ENCODE results near the gene COQ5. TPM values are rescaled to one million over a fixed set of nuclear protein-coding genes. Genes with fewer than 3 reads are reported as not detected.

The COQ5 gene
- polyA plus RNA-seq, 1 donor (not counting 4 experiments of a cell fraction or from before 2014, with no cell fraction given), result 38.7 TPM

- Histone ChIP-seq H3K27ac (ENCODE audit: control insufficient read depth, insufficient read depth, low read length) (no peak overlapping the region), H3K4me2 (ENCODE audit: control insufficient read depth, extremely low read depth, insufficient read depth, low read depth, low read length) (no peak overlapping the region), H3K9me1 (ENCODE audit: control insufficient read depth, extremely low read depth, insufficient read depth, low read length) (no peaks in the 10 kb centered on the region), H3K4me3 (ENCODE audit: control insufficient read depth in 2 of 3, extremely low read depth in 1 of 3, insufficient read depth in 2 of 3, low read depth in 1 of 3, low read length in 3 of 3) (no peak overlapping the region), H3K27me3 (ENCODE audit: control insufficient read depth, extremely low read depth, insufficient read depth, low read length) (no peaks in the 10 kb centered on the region), H3K4me1 (ENCODE audit: control insufficient read depth, extremely low read depth, insufficient read depth, low read length) (peaks cover 2% of the 10 kb centered on the region), H3K9me3 (ENCODE audit: control insufficient read depth, low read depth, low read length) (no peaks in the 10 kb centered on the region), H4K20me1 (ENCODE audit: control insufficient read depth, extremely low read depth, insufficient read depth, low read length) (peaks cover 11% of the 10 kb centered on the region), H2AFZ (ENCODE audit: control insufficient read depth, low read length) (no peak overlapping the region), H3K36me3 (ENCODE audit: control insufficient read depth in 2 of 2, extremely low read depth in 1 of 2, insufficient read depth in 2 of 2, low read length in 2 of 2) (peaks cover 28 to 53% of the 10 kb centered on the region in 2 experiments), H3K79me2 (ENCODE audit: control insufficient read depth, insufficient read depth, low read length) (peaks cover 50% of the 10 kb centered on the region), H3K9ac (ENCODE audit: control insufficient read depth, extremely low read depth, insufficient read depth, low read length) (no peak overlapping the region)
- no peak for TF ChIP-seq EZH2 (IDR thresholded peaks at IDR 0.05; ENCODE audit: low read length)
- TF ChIP-seq, protein P1, sequence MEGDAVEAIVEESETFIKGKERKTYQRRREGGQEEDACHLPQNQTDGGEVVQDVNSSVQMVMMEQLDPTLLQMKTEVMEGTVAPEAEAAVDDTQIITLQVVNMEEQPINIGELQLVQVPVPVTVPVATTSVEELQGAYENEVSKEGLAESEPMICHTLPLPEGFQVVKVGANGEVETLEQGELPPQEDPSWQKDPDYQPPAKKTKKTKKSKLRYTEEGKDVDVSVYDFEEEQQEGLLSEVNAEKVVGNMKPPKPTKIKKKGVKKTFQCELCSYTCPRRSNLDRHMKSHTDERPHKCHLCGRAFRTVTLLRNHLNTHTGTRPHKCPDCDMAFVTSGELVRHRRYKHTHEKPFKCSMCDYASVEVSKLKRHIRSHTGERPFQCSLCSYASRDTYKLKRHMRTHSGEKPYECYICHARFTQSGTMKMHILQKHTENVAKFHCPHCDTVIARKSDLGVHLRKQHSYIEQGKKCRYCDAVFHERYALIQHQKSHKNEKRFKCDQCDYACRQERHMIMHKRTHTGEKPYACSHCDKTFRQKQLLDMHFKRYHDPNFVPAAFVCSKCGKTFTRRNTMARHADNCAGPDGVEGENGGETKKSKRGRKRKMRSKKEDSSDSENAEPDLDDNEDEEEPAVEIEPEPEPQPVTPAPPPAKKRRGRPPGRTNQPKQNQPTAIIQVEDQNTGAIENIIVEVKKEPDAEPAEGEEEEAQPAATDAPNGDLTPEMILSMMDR (optimal IDR thresholded peaks at IDR 0.05 in 1 of 3, IDR thresholded peaks at IDR 0.05 in 1 of 3, conservative IDR thresholded peaks at IDR 0.05 in 1 of 3; ENCODE audit: extremely low read depth in 1 of 3, insufficient read depth in 2 of 3, low read length in 3 of 3), result no peak
- DNase-seq (ENCODE audit: low read depth, low spot score), result no peak
- dilution Hi-C loops (cut with MboI; ENCODE audit: extremely low pct_ligation_motif_present, low sequenced_read_pairs), result no loop called here
- no peak for FAIRE-seq
Measured at GRCh38 chr12:120463712-120464111, 65.2 kb downstream of the COQ5 start.

DNA sequence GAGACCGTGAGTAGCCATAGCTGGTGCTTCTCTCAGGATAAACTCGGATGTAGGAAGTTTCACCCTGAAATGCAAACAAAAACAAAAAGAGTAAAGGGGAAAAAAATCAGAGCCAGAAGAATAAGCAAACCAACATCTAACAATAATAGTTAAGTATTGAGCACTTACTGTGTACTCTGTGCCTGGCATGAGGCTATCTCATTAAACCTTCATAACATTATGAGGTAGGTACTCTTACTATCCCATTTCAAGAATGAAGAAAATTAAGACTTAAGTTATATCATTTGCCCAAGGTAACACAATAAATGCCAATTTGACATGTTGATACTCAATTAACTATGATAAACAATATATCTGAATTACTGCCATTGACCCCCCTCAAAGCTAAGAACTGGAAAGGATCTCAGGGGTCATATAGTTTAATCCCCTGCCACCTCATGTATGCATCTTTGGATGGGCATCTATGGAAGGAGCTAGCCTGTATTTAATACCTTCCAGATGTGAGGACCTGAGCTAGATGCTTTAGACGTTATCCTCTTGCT lies 66.8 kb downstream of the COQ5 start:
- Histone ChIP-seq H2AFZ (ENCODE audit: control insufficient read depth, low read length) (no peak overlapping the region), H3K79me2 (ENCODE audit: control insufficient read depth, insufficient read depth, low read length) (peaks cover 34% of the 10 kb centered on the region), H3K9me3 (ENCODE audit: control insufficient read depth, low read depth, low read length) (no peaks in the 10 kb centered on the region), H3K27ac (ENCODE audit: control insufficient read depth, insufficient read depth, low read length) (no peak overlapping the region), H3K4me1 (ENCODE audit: control insufficient read depth, extremely low read depth, insufficient read depth, low read length) (no peaks in the 10 kb centered on the region), H3K9ac (ENCODE audit: control insufficient read depth, extremely low read depth, insufficient read depth, low read length) (no peak overlapping the region), H3K9me1 (ENCODE audit: control insufficient read depth, extremely low read depth, insufficient read depth, low read length) (no peaks in the 10 kb centered on the region), H3K36me3 (ENCODE audit: control insufficient read depth in 2 of 2, extremely low read depth in 1 of 2, insufficient read depth in 2 of 2, low read length in 2 of 2) (peaks cover 34 to 55% of the 10 kb centered on the region in 2 experiments), H3K4me3 (ENCODE audit: control insufficient read depth in 2 of 3, extremely low read depth in 1 of 3, insufficient read depth in 2 of 3, low read depth in 1 of 3, low read length in 3 of 3) (no peak overlapping the region), H4K20me1 (ENCODE audit: control insufficient read depth, extremely low read depth, insufficient read depth, low read length) (peaks cover 3% of the 10 kb centered on the region), H3K4me2 (ENCODE audit: control insufficient read depth, extremely low read depth, insufficient read depth, low read depth, low read length) (no peak overlapping the region), H3K27me3 (ENCODE audit: control insufficient read depth, extremely low read depth, insufficient read depth, low read length) (no peaks in the 10 kb centered on the region)
- TF ChIP-seq EZH2 (IDR thresholded peaks at IDR 0.05; ENCODE audit: low read length), result no peak
- TF ChIP-seq, protein P1 (optimal IDR thresholded peaks at IDR 0.05 in 1 of 3, IDR thresholded peaks at IDR 0.05 in 1 of 3, conservative IDR thresholded peaks at IDR 0.05 in 1 of 3; ENCODE audit: extremely low read depth in 1 of 3, insufficient read depth in 2 of 3, low read length in 3 of 3), result no peak
- dilution Hi-C loops (cut with MboI; ENCODE audit: extremely low pct_ligation_motif_present, low sequenced_read_pairs), result no loop called here
- DNase-seq (ENCODE audit: low read depth, low spot score) (no peak), FAIRE-seq (no peak)
